Midbrain (tissue), 1 donor: ENCODE results near the gene AP2M1.
"Not testable (repeated sequence)": the region's sequence is repeated elsewhere in the genome, so short reads cannot be mapped to it uniquely, and the experiment has no call there.

Source experiments
- DNase-seq: peaks from one replicate; lab custom pipeline; 2025; lab: John Stamatoyannopoulos, UW

Gene AP2M1

GRCh38 chr3:184174646-184175492, at the start of gene AP2M1:
AP2M1 (plus strand) TSS chr3:184174855; CDS start chr3:184176994, 2,139 bp downstream.
- peak; percentile 99 for DNase-seq

DNA sequence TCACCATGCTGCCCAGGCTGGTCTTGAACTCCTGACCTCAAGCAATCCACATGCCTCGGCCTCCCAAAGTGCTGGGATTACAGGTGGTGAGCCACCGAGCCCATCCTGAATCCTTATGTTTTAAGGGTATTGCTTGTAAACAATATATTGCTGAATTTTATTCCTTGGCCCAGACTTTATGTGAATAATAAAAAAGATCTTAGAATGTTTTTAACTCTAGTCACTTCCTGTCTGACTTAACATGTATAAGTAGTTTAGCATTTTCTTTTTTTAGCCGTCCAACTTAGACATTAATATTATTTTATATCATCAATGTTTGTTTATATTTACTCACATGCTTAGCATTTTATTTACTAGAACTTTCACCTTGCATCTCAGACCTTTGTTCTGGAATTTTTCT, 48.6 kb upstream of the AP2M1 start:
- no peak for DNase-seq

DNA sequence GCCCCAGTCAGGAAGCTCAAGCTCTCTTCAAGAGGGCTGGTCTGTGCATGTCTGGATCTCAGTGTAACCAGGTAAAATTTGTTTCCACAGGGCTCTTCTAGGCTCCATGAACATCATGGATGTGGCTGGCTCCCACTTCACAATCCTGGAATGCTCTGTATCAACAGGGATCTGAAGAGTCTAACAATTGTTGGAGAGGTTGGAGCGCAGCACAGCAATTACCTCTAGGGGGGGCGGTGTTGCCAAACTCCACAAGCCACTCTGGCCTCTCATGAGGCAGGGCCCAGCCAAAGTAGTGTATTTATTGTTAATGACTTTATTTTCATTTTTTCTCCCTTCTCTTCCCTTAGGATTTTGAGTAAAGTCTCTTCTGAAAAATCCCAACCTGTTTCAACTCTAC, 45.6 kb upstream of the AP2M1 start:
- no peak for DNase-seq

DNA sequence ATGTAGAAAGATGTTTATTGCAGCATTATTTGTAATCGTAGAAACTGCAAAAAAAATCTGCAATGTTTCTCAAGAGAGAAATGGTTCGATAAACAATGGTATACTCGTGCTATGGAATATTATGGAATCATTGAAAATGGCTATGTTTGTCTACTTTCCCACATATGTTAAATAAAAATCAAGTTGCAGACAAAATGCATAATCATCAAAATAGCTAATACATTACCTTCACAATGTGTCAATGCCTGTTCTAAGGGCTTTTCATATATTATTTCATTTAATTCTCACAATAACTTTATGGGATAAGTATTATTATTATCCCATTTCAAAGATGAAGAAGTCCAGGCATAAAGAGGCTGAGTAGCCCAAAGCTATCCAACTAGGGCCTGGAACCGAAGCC, 41.7 kb upstream of the AP2M1 start:
- DNase-seq = no peak

- DNase-seq = peak; percentile 84
These were observed 40.6 kb upstream of the AP2M1 start for GRCh38 chr3:184133840-184134745.

DNA sequence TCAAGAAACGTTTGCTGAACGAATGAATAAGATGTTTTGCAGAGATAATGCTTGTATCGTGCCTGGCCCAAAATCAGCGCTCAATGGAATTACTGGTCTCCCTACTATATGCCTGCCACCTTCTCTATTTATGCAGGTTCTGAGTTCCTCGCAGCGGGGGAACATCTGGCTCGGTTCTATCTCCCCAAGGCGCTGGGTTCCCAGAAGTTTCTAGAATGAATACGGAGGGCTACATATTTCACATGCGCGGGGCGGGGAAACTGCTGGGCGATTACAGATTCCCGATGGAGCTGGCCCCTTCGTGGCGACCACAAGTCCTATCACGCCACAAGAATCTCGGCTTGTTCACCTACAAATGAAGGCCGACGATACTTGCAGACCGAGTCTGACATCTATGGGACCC, 39.9 kb upstream of the AP2M1 start:
- DNase-seq = no peak

GRCh38 chr3:184135149-184135910, 39.3 kb upstream of the AP2M1 start, which contains the start of gene EIF2B5:
EIF2B5 (plus strand) TSS chr3:184135358; CDS start chr3:184135386, 28 bp downstream.
- DNase-seq = peak; percentile 95

DNA sequence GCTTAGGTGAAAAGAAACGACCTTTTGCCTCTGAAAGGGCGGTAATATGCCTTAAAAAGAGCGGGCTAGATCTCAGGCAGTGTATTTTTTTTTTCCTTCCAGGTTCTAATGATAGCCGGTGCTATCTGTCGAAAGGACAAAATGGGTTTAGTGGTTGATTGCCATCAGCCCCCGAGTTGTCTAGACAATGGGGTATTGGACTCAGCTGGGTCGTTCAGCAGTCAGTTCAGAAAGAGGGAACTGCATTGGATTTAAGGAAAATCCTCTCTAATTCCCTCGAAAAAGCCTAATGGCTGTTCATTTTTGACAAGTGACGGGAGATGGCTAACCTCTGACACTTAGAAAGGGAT, 38.8 kb upstream of the AP2M1 start:
- no peak for DNase-seq

DNA sequence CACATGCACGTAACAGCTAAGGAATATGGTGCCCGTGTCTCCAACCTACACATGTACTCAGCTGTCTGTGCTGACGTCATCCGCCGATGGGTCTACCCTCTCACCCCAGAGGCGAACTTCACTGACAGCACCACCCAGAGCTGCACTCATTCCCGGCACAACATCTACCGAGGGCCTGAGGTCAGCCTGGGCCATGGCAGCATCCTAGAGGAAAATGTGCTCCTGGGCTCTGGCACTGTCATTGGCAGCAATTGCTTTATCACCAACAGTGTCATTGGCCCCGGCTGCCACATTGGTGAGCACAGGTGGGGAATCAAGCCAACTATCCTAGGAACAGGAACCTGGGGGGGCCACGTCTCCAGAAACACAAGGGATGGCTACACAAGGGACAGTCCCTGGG, 34.2 kb upstream of the AP2M1 start:
- no peak for DNase-seq

- no peak for DNase-seq
These were observed 32.5 kb upstream of the AP2M1 start for GRCh38 chr3:184142199-184142598.

GRCh38 chr3:184143327-184143726, 31.3 kb upstream of the AP2M1 start:
- no peak for DNase-seq

DNA sequence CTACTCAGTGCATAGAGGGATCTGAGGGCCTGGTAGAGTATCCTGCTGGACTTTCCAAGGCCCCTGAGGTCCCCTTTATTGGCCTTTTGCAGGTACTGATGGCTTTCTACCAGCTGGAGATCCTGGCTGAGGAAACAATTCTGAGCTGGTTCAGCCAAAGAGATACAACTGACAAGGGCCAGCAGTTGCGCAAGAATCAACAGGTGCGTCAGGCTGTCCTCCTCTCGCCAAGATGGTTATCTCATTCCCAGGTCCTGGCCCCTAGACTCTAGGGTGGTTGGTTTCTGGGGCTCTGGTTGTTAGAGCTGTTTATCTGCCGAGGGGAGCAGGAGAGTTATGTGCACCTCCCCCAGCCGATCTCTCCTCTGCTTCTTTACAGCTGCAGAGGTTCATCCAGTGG, 30.1 kb upstream of the AP2M1 start:
- no peak for DNase-seq

DNA sequence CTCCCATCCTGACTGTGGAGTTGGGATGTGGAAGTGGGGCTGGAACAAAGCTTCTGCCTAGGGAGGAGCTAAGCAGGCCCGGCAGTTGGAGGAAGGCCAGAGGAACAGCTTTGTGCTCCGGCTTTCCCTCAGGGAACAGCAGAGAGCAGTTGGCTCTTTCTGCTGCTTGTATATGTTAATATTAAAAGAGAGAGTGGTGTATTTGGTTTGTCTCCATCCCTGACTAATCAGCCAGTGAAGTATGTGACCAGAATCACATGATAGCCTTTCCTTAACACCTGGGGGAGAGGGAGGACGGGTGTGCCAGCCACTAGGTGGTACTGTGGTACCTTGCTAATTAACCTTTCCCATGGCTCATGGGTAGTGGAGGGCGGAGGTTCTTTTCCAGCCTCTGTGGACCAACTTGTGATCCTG, 29.5 kb upstream of the AP2M1 start:
- DNase-seq = peak; percentile 30

DNA sequence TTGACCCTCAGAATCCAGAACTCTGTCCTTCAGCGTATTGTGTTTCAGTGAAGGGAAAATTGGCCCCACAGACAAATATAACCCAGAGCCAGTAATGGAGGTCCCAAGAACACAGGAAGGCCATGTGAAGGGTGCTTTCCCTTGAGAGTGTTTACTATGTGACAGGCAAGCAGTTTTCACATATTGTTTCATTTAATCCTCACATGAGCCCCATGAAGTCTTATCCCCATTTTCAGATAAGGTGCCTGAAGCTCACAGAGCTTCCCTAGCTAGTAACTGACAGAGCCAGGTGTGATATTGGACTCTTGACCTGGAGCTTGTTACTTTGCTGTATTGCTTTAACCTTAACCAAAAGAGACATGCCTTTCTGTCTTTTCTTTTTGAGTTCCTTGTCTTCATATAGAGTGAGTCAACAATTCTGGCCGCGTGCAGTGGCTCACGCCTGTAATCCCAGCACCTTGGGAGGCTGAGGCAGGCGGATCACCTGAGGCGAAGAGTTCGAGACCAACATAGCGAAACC, 28.8 kb upstream of the AP2M1 start:
- no peak for DNase-seq

- DNase-seq = no peak
These were observed 26.6 kb upstream of the AP2M1 start for GRCh38 chr3:184148076-184148475.

- no peak for DNase-seq
These were observed 25.5 kb upstream of the AP2M1 start for GRCh38 chr3:184149123-184149522.

DNA sequence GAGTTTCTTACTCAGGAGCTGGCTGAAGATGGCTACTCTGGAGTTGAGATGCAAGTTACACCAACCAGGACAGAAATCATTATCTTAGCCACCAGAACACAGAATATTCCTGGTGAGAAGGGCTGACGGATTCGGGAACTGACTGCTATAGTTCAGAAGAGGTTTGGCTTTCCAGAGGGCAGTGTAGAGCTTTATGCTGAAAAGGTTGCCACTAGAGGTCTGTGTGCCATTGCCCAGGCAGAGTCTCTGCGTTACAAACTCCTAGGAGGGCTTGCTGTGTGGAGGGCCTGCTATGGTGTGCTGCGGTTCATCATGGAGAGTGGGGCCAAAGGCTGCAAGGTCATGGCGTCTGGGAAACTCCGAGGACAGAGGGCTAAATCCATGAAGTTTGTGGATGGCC, 24.9 kb upstream of the AP2M1 start:
- DNase-seq = not testable (repeated sequence)

- peak; percentile 60 for DNase-seq
These were observed 19.6 kb upstream of the AP2M1 start, which contains the start of gene DVL3 for GRCh38 chr3:184154885-184155643. DVL3 (plus strand) TSS chr3:184155377; CDS start chr3:184155636, 259 bp downstream.

- DNase-seq = peak; percentile 32
These were observed 18.8 kb upstream of the AP2M1 start for GRCh38 chr3:184155644-184156521.

GRCh38 chr3:184156522-184156955, 18.1 kb upstream of the AP2M1 start:
- DNase-seq = peak; percentile 48
